Endometrial microvascular endothelial cells (primary cell): ENCODE data around the gene DEGS1. TPM values are rescaled to one million over a fixed set of nuclear protein-coding genes. Genes with fewer than 3 reads are reported as not detected.
"Not testable (repeated sequence)": the region's sequence is repeated elsewhere in the genome, so short reads cannot be mapped to it uniquely, and the experiment has no call there.

Experiments
- in situ Hi-C: cut with HindIII; loops from 2 replicates; pipeline ENCODE4 v1.10.0; 2017; ENCODE audit warnings: low sequenced_read_pairs, low pct_unique_long_range_greater_than_20kb; ENCODE audit errors: inconsistent ontology term
- total RNA-seq: library from RNA; depleted of rRNA; stranded (reverse); fragments of >200 nt; gene quantifications from one replicate; pipeline ENCODE4 v1.2.3, GENCODE V29; 2015; ENCODE audit errors: inconsistent ontology term

DEGS1 gene
- total RNA-seq, 1 donor from 2014 or later = 190 TPM

GRCh38 chr1:224205438-224205840 lies 22.4 kb downstream of the DEGS1 start:
- in situ Hi-C loops = no loop called here

- in situ Hi-C loops = not testable (repeated sequence)
Measured at GRCh38 chr1:224205931-224206538, 23.0 kb downstream of the DEGS1 start.

GRCh38 chr1:224211206-224211962 lies 28.3 kb downstream of the DEGS1 start:
- in situ Hi-C loops = no loop called here

- in situ Hi-C loops = no loop called here
Measured at GRCh38 chr1:224212618-224213061, 29.6 kb downstream of the DEGS1 start.

- in situ Hi-C loops = no loop called here
Measured at GRCh38 chr1:224213438-224214119, 30.5 kb downstream of the DEGS1 start.

GRCh38 chr1:224216382-224216781 lies 33.3 kb downstream of the DEGS1 start:
- in situ Hi-C loops = no loop called here

- in situ Hi-C loops = no loop called here
Measured at GRCh38 chr1:224217655-224218623, 34.9 kb downstream of the DEGS1 start.

- in situ Hi-C loops = no loop called here
Measured at GRCh38 chr1:224219011-224219611, 36.1 kb downstream of the DEGS1 start.

GRCh38 chr1:224219612-224220059 lies 36.6 kb downstream of the DEGS1 start:
- in situ Hi-C loops = no loop called here

GRCh38 chr1:224223819-224224714 lies 41.0 kb downstream of the DEGS1 start:
- in situ Hi-C loops = no loop called here

GRCh38 chr1:224226849-224227502 lies 43.9 kb downstream of the DEGS1 start:
- in situ Hi-C loops = no loop called here

- in situ Hi-C loops = no loop called here
Measured at GRCh38 chr1:224234017-224234416, 51.0 kb downstream of the DEGS1 start.

GRCh38 chr1:224235813-224236493 lies 52.9 kb downstream of the DEGS1 start:
- in situ Hi-C loops = no loop called here

GRCh38 chr1:224237119-224237881 lies 54.3 kb downstream of the DEGS1 start:
- in situ Hi-C loops = no loop called here

GRCh38 chr1:224238212-224238611 lies 55.2 kb downstream of the DEGS1 start:
- in situ Hi-C loops = no loop called here

- in situ Hi-C loops = no loop called here
Measured at GRCh38 chr1:224238756-224239155, 55.7 kb downstream of the DEGS1 start.
